COLO668 (cell line): ENCODE measurements around the gene NFE2L3.

Source experiments
- DNase-seq: peaks from one replicate; lab custom pipeline; 2025; ENCODE audit not compliant: unreplicated experiment; lab: John Stamatoyannopoulos, UW

The NFE2L3 gene

DNA sequence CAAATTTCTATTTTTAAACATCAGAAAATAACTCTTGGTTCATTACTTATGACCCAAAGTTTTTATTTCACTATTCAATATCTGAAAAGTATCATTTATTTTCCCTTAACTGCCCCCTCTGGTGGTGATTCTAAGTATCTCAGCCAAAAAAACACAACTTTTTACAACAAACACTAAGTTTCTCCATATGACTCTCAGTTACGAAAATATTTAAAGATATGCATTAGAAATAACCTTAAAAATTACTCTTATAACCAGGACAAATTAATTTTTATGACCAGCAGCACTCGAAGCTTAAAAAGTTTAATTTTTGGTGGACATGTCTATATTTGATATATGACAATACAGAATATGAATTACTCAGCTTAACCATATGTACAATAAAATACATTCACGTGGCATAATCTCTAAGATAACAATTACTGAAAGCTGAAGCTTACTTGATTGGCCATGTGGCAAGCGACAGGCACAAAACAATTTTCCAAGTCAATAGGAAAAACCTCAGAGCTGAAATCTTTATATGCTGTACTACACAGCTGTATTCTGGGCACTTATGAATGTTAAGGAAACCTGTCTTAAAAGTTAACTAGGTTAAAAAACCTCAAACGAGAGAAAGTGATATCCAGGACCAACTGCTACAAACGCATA lies 46.3 kb downstream of the NFE2L3 start:
- DNase-seq = no peak

DNA sequence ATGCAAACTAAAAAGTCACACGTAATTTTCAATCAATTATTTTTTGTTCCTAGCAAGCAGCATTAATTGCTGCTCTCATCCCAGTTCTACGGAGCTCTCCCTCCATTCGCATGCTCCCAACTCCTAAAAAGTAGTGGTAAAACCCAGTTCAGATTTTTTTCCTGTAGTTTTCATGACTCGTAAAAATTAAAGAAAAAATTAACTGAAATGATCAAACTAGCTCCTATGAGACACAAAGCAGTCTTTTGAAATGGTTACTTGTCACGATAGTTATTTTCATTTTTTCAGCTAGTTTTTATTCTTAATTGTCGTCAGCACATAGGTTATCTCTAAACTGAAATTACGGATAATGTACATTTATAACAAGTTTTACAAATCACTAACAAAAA lies 46.8 kb downstream of the NFE2L3 start:
- no peak for DNase-seq

DNA sequence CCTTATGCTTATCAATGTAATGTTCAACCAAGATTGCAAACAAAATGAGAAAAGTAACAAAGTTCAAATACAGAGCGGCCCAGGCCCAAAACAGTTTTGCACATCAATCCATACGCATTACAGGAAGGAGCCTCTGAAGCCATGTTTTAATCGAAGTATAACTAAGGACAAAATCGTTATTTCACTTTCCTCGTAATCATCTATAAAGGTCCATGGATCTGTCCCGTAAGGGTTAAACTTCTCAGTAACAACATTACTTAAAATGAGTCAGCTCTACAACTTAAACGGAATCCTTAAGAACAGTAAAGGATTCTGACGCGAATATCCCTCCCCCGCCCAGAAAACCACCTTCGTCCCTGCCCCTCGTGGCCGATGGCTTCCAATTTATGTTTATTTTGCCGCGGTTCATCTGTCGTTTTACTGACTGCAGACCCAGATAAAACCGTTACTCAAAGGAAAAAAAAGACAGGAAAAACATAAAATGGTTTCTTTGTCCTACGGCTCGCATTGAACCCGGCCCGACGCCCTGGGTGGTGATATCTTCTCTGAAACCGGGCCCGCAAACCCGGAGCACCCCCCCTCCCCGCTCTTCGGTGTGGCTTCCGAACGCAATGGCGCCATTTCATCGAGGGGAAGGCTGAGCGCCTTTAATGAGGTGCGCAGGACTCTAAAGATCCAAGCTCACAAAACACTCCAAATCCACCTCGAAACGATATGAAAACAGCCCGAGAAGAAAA lies 47.5 kb downstream of the NFE2L3 start:
- peak; percentile 74 for DNase-seq

DNA sequence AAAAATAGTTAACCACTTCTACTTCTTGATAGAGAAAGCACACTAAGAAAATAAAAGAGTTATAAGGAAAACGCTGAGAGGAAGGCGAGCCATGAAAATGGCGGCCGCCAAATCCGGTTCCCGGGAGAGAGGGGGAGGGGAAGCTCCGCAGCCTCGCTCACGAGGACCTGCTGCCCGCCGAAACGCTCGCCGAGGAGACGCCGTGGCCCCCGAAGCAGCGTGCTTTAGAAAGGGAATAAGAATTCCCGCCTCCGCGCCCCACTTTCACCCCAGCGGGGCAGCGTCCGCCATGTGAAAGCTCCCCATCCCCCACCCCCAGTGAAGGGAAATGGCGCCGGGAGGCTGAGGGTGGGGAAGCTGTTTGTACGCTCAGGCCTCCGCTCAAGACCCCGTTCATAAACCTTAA lies 48.0 kb downstream of the NFE2L3 start:
- peak; percentile 83 for DNase-seq

DNA sequence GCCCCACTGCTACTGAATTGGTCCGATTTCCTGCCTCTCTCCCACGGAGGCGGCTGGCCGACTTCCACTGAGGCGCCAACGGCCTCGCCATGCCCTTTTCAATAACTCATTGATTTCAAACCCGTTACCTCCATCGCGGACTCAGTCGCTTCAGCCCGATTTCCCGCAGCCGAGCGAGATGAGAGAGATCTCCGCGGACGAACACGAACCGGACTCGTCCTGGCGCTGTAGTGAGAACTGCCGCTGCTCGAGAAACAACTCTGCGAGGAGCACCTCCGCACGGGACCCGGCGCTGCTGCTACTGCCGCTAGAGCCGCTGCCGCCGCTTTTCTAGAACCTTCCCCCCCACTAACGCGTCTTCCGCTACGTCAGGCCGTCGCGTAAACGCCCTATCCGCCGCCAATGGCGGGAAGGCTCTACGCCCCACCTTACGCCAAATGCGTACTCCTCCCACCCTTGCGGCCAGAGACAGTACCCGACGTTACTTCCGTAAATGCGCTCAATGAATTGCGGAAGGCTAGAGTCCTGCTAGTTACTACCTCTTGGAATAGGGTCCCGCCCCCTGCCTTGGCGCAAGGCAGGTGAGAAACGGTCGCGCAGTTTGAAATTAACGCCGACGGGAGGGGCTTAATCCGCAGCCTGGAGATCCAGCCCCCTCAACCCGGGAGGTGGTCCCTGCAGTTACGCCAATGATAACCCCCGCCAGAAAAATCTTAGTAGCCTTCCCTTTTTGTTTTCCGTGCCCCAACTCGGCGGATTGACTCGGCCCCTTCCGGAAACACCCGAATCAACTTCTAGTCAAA lies 48.6 kb downstream of the NFE2L3 start, which contains the start of gene HNRNPA2B1:
Gene HNRNPA2B1 (minus strand): TSS at position 303 of the 803 bp plus-strand sequence. CDS start 169 bp downstream, at position 134.
- peak; percentile 99 for DNase-seq

DNA sequence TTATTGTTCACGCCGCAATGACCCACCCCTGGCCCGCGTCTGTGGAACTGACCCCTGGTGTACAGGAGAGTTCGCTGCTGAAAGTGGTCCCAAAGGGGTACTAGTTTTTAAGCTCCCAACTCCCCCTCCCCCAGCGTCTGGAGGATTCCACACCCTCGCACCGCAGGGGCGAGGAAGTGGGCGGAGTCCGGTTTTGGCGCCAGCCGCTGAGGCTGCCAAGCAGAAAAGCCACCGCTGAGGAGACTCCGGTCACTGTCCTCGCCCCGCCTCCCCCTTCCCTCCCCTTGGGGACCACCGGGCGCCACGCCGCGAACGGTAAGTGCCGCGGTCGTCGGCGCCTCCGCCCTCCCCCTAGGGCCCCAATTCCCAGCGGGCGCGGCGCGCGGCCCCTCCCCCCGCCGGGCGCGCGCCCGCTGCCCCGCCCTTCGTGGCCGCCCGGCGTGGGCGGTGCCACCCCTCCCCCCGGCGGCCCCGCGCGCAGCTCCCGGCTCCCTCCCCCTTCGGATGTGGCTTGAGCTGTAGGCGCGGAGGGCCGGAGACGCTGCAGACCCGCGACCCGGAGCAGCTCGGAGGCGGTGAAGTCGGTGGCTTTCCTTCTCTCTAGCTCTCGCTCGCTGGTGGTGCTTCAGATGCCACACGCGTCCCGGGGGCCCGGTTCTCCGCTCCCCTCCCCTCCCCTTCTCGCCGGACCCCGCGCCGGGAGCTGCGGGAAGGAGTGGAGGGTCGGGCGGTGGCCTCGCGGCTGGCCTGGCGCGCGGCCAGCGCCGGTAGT lies 49.4 kb downstream of the NFE2L3 start, which contains the start of gene CBX3:
Gene CBX3 (plus strand): TSS at position 499 of the 772 bp plus-strand sequence. CDS start 1,254 bp downstream, outside the sequence.
- DNase-seq = peak; percentile 98

DNA sequence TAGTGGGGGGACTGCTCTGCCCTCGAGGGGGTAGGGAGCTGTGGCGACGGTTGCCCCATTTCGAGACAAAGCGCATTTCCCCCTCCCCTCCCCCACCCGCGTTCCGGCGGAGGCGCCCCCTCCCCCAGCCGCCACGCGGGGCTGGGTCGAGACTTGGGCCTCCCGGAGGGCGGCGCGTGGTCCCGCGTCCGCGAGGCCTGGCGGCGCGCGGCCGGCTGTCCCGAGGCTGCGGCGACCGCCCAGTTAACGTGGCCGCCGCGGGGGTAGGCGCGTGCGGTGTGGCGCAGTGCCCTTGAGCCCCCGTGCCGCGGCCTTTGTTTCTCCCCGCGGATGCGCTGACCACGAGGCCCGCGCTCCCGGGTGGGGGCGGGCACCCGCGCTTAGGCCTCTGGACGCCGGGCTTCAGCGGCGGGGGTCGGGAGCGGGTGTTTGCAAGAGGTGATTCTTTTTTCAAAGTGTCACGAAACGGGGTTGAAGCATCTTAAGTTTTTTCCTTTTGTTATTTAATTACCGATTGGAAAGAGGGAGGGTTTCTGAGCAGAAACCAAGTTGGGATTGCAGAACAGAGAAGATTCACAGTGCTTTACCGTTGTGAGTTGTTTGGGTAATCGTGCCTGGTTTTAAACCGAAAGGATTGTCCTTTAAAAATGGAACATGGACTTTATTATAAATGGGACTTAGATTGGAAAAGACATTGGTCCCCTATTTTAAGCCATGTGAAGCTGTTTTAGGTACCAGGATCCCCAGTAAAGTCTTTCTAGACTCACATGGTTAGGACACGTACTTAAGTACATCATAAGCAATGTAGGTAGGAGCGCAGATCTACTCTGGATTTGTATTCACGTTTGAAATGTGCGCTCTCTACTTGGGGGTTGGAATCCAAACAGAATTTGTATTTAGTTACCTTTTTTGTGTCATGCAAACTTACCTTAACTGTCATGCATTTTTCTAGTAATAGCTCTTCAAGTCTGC lies 50.3 kb downstream of the NFE2L3 start:
- peak; percentile 83 for DNase-seq

DNA sequence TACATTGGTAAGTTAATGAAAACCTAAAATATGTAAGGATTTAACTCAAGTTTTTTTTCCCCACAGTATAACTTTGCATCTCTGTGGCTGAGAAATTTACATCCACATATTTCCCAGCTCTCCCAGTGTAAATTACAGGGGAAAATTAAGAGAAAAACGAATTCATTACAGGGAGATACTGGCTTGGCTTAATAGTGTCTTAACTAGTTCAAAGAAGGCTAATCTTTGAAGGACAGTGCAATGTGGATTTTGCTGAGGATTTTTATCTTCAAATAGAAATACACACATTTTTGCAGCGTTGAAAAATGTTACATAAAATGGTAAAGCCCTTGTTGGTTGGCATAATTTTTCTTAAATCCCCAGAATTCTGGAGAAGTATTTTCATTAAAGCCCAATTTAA lies 51.0 kb downstream of the NFE2L3 start:
- no peak for DNase-seq

DNA sequence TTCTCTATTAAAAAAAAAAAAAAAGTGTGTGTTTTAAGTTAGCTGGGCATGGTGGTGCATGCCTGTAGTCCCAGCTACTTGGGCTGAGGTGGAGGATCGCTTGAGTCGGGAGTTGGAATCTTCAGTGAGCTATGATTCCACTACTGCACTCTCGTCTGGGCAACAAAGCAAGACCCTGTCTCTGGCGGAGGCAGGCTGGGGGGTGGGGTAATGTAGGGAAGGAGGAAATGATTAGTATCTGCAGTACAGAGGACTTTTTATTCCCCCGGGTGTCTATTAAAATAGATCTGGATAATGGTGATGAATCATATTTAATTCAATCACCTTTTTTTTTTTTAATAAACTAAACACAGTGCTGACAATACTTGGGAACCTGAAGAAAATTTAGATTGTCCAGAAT lies 56.0 kb downstream of the NFE2L3 start:
- no peak for DNase-seq

DNA sequence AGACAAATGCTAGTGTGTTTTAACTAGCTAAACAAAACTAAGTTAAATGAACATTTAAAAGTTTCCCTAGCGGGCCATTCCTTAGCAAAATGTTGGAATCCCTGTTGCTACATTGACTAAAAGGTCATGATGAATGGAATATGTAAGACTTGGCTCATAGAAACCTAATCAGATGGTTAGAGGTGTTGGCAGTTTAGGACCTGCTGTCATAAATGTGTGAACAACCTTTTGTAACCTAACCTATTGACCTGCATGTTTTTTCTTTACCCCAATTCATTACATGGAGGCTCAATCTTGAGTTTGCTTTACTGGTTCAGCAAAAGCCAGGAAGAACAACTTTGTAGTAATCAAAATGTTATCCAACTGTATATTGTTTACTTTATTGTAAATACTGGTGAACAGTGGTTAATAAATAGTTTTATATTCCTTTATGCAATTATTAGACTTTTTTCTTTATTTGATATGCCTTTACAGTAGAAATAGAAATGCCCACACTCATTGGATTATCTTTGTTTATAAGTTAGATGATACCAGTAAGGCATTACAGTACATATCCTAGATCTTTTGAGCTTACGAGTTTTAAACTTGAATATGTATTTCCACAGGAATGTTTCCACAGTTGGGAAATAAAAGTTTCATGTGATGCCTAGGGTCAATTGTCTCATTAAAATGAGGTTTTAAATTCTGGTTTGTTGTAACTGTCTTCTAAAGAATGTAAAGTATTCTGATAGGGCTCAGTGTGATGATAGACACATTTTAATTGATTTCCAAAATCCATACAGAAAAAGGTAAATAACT lies 61.1 kb downstream of the NFE2L3 start:
- no peak for DNase-seq

DNA sequence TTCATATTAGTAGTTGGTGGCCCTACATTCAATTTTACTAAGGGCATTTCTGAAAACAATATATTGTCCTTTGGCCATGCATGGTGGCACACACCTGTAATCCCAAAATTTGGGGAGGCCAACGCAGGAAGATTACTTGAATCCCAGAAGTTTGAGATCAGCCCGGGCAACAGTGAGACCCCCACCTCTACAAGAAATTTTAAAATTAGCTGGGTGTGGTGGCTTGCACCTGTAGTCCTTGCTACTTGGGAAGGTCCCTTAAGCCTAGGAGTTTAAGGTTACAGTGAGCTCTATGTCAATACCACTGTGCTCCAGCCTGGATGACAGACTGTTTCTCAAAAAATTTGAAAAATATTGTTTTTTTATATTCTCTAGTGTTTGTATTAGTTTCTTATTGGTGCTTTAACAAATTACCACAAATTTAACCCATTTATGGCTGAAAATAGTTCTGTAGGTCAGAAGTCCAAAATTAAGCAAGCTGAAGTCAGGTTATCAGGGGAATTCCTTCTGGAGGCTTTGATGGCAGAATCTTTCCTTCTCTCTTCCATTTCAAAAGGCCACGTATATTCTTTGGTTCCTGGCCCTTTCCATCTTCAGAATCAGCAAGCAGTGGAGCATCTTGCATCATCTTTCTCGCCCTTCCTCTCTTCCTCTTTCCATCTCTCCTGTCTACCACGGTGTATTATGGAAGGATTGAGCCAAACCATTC lies 62.0 kb downstream of the NFE2L3 start:
- no peak for DNase-seq

DNA sequence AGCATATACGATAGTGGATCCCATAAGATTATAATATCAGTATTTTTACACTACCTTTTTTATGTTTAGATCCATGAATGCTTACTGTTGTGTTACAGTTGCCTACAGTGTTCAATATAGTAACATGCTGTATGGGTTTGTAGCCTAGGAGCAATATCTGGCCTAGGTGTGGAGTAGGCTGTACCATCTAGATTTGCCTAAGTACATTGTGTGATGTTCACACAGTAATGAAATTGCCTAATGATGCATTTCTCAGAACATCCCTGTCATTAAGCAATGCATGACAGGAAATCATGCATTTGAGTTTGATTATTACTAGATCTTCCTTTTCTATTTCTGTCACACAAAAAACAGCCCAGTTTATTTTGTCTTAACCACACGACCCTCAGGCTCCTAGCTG lies 64.1 kb downstream of the NFE2L3 start:
- no peak for DNase-seq

DNA sequence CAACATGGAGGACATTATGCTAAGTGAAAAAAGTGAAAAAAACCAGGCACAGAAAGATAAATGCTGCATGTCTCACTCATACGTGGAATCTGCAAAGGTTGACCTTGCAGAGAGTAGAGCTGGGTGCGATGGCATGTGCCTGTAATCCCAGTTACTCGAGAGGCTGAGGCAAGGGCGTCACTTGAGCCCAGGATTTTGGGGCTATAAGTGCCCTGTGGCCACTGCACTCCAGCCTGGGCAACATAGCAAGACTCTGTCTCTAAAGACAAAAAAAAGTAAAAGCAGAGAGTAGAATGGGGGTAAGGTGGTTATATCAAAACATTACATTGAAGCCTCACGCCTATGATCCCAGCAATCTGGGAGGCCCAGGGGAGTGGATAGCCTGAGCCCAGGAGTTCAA lies 72.4 kb downstream of the NFE2L3 start:
- no peak for DNase-seq

DNA sequence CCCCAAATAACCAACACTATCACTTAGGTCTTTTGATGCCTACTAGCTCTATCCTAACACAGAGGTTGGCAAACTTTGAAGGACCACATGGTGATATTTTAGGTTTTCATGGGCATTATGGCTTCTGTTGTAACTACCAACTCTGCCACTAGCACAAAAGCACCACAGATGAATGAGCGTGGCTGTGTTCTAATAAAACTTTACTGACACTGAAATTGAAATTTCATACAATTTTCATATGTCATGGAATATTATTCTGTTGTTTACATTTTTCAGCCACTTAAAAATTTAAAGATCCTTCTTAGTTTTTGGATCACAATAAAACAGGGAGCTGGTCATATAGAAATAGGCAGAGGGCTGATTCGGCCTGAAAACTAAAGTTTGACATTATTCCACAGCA lies 76.0 kb downstream of the NFE2L3 start:
- no peak for DNase-seq

DNA sequence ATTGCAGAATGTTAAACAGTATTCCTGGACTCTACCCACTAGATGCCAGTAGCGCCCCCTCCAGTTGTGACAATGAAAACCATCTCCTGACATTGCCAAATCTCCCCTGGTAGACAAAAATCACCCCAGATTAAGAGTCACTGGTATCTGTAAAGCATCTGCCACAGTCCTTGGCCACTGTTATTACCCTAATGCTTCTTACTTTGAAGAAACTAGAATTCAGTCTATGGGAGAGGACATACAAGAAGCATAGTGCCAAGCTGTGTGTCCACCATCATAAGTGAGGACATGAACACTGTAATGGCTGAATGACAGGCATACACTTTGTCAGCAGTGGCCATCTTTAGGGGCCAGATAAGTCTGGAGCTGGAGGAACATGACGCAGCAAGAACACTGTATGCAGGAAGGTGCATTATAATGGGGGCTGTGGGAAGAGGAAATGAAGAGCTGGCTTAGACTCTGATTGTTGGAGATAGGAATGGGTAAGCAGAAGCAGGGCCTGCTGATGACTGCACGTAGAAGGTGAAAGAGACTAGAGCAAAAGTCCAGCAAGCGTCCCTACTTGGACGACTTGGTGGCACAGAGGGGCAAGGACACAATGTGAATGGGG lies 82.0 kb downstream of the NFE2L3 start:
- DNase-seq = no peak
